Activated naive CD8-positive, alpha-beta T cell treated with anti-CD3 and anti-CD28 coated beads, Interleukin-2, amount 10 ng/mL, durations not matched to agents 7 days and 5 days (primary cell): ENCODE data around the gene VSTM2B. TPM values are rescaled to one million over a fixed set of nuclear protein-coding genes. Genes with fewer than 3 reads are reported as not detected.

ENCODE experiments used
- ATAC-seq: fragments of 150-1000 bp; cut with Tn5 transposase; one replicate; pipeline ENCODE4 v1.10.0; 2021; ENCODE audit warnings: low read depth, moderate library complexity
- POLR2A ChIA-PET: fragments of 350-600 bp; sonication (Branson Sonifier 250); formaldehyde crosslinking; loops from one replicate; lab custom pipeline; 2021; ENCODE audit warnings: antibody characterized with exemption; lab: Charles Lee
- DNase-seq: peaks from one replicate; pipeline ENCODE4 v3.0.0; 2021
- H3K27ac Mint-ChIP-seq: one replicate; pipeline ENCODE4 v1.8.0; 2022; ENCODE audit warnings: mild to moderate bottlenecking, mixed read lengths
- H3K27me3 Mint-ChIP-seq: one replicate; pipeline ENCODE4 v1.8.0; 2022; ENCODE audit warnings: mild to moderate bottlenecking, moderate library complexity, mixed read lengths
- H3K36me3 Mint-ChIP-seq: one replicate; pipeline ENCODE4 v1.8.0; 2021; ENCODE audit warnings: mild to moderate bottlenecking, mixed read lengths
- H3K4me1 Mint-ChIP-seq: one replicate; pipeline ENCODE4 v1.8.0; 2021; ENCODE audit warnings: mixed read lengths
- H3K4me3 Mint-ChIP-seq: one replicate; pipeline ENCODE4 v1.8.0; 2022; ENCODE audit warnings: mild to moderate bottlenecking, moderate library complexity, mixed read lengths
- H3K9me3 Mint-ChIP-seq: one replicate; pipeline ENCODE4 v1.8.0; 2021; ENCODE audit warnings: mixed read lengths
- total RNA-seq, 2 experiments: library from RNA; stranded (reverse); gene quantifications; one replicate each; pipeline ENCODE4 v1.2.3, GENCODE V29; 2021

Gene VSTM2B
- total RNA-seq, 2 experiments from 2014 or later = not detected

GRCh38 chr19:29533578-29534544, 8.1 kb downstream of the VSTM2B start:
- H3K9me3 Mint-ChIP-seq = no peaks in the 10 kb centered on the region
- peaks cover 37% of the 10 kb centered on the region for H3K27me3 Mint-ChIP-seq
- H3K27ac Mint-ChIP-seq = no peak overlapping the region
- H3K4me1 Mint-ChIP-seq = peaks cover 10% of the 10 kb centered on the region
- peaks cover 1% of the 10 kb centered on the region for H3K36me3 Mint-ChIP-seq
- no peak overlapping the region for H3K4me3 Mint-ChIP-seq
- POLR2A ChIA-PET = no interaction called here
- ATAC-seq (no peak), DNase-seq (no peak)

DNA sequence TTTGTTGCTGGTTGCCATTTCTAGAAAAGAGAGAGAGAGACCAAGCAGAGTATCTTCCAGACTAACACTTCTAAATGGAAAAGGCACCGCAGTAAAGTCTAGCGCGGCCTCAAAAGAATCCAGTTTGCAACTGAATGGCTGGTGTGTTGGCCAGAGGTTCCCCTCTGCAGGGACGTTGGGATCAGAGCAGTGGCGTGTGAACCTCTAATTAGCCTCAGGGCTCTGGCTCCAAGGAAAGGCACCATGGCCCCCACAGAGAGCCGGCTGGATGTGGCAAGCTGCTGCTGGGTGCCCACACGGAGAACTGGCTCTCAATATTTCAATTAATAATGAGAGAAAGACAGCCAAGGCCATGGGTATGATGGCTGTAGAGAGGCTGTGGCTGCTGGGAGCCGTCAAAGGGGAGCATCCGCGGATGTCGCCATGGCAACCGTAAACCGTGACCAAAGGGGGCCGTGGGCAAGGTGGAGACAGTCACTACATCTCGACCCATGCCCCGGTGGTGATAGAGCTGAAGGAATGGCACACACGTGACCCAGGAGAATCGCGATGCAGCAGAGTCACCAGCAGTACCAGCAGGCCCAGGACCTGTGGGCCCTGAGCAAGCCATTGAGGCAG, 9.5 kb downstream of the VSTM2B start:
- peaks cover 26% of the 10 kb centered on the region for H3K27me3 Mint-ChIP-seq
- no peak overlapping the region for H3K27ac Mint-ChIP-seq
- DNase-seq = no peak
- H3K4me1 Mint-ChIP-seq = peaks cover 3% of the 10 kb centered on the region
- no peaks in the 10 kb centered on the region for H3K9me3 Mint-ChIP-seq
- POLR2A ChIA-PET = no interaction called here
- H3K36me3 Mint-ChIP-seq = no peaks in the 10 kb centered on the region
- no peak overlapping the region for H3K4me3 Mint-ChIP-seq
- ATAC-seq = no peak

DNA sequence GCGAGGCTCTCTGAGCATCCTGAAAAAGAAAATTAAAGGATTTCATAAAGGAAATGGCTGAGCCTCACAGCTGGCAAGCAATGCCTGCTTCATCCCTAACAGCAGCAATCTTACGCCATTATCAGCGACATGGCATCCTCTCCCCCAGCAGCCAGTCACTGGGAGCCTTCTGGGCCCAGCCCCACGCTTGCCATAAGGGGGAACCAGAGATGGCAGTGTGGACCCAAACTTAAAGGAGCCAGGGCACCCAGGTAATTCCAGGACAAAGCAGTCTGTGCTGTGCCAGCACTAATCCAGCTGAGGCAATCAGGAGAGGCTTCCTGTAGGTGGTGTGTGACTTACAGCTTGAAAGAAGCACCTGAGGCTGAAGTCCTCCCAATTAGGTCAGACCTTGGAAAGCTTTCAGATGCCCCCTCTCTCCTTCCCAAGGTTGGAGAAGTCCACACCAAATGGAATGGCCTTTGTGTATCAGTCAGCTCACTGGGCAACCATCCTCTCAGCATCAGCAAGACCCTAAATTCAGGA, 10.3 kb downstream of the VSTM2B start:
- ATAC-seq (no peak), DNase-seq (no peak)
- Mint-ChIP-seq H3K27ac (no peak overlapping the region), H3K9me3 (no peaks in the 10 kb centered on the region), H3K4me1 (no peaks in the 10 kb centered on the region), H3K4me3 (no peak overlapping the region), H3K36me3 (no peaks in the 10 kb centered on the region), H3K27me3 (peaks cover 21% of the 10 kb centered on the region)
- POLR2A ChIA-PET = no interaction called here

DNA sequence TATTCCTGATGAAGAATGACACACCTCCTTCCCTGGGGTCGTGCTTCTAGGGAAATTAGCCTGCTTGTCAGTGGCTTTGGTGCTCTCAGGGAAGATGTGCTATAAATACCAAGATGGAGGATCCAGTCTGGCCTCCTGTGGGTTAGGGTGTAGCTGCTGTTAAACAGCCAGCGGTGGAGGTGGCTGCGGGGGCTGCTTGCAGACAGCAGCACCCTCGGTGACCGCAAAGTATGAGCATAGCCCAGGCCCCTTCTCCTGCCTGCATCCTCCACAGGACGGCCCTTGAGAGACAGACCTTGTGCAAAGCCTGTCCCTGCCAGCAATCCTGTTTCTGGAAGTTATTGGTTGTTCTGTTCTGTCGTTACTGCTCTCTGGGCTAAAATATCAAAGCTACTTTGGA, 11.4 kb downstream of the VSTM2B start:
- Mint-ChIP-seq H3K4me3 (no peak overlapping the region), H3K36me3 (no peaks in the 10 kb centered on the region), H3K9me3 (no peaks in the 10 kb centered on the region), H3K27me3 (peaks cover 12% of the 10 kb centered on the region), H3K27ac (no peak overlapping the region), H3K4me1 (no peaks in the 10 kb centered on the region)
- POLR2A ChIA-PET = no interaction called here
- no peak for DNase-seq
- ATAC-seq = no peak

GRCh38 chr19:29537601-29538000, 11.8 kb downstream of the VSTM2B start:
- Mint-ChIP-seq H3K27me3 (peaks cover 8% of the 10 kb centered on the region), H3K4me3 (no peak overlapping the region), H3K9me3 (no peaks in the 10 kb centered on the region), H3K4me1 (no peaks in the 10 kb centered on the region), H3K27ac (no peak overlapping the region), H3K36me3 (no peaks in the 10 kb centered on the region)
- no peak for ATAC-seq
- POLR2A ChIA-PET = no interaction called here
- DNase-seq = no peak

DNA sequence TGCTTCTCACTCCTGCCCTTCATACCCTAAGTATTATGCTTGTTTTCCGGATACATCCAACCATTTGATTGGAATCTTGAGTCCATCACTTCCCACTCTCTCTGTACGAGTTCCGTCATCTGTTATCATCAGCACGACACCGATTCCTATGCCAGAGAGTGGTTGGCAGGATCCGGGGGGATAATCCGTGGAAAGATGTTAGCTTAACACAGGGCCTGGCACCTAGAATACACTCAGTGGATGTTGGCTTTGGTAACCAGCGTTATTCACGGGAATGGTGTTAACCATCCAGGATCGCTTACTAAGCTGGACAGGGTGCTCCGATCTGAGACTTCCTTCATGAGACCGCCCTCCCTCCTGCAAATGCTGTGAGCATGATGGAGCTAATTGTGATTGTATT, 12.4 kb downstream of the VSTM2B start:
- Mint-ChIP-seq H3K9me3 (no peaks in the 10 kb centered on the region), H3K27me3 (peaks cover 8% of the 10 kb centered on the region), H3K27ac (no peak overlapping the region), H3K36me3 (no peaks in the 10 kb centered on the region), H3K4me1 (no peaks in the 10 kb centered on the region), H3K4me3 (no peak overlapping the region)
- DNase-seq (no peak), ATAC-seq (no peak)
- POLR2A ChIA-PET = no interaction called here

- DNase-seq (no peak), ATAC-seq (no peak)
- Mint-ChIP-seq H3K27me3 (peaks cover 8% of the 10 kb centered on the region), H3K4me3 (no peak overlapping the region), H3K27ac (no peak overlapping the region), H3K9me3 (no peaks in the 10 kb centered on the region), H3K4me1 (no peaks in the 10 kb centered on the region), H3K36me3 (no peaks in the 10 kb centered on the region)
- POLR2A ChIA-PET = no interaction called here
These were observed 12.9 kb downstream of the VSTM2B start for GRCh38 chr19:29538651-29539050.

DNA sequence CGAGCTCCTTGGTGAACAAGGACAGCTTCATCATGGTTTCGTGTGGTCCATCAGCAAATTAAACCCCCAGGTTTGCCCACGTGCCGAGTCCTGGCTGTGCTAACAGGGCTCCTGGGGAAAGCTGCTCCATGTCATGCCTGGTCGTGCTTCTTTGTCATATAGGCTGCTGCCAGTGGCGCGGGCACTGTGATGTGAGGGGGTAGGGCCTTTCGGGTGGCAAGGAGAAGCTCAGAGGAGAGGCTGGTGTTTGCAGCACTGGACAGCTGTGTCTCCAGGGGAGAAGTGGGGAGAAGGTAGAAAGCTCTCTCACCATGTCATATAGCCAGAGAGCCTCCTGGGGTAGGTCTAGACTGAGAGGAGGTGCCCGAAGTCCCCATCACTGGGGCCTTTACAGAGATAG, 13.3 kb downstream of the VSTM2B start:
- POLR2A ChIA-PET = no interaction called here
- Mint-ChIP-seq H3K27ac (no peak overlapping the region), H3K9me3 (no peaks in the 10 kb centered on the region), H3K4me3 (no peak overlapping the region), H3K36me3 (no peaks in the 10 kb centered on the region), H3K27me3 (peaks cover 8% of the 10 kb centered on the region), H3K4me1 (no peaks in the 10 kb centered on the region)
- no peak for ATAC-seq
- no peak for DNase-seq

DNA sequence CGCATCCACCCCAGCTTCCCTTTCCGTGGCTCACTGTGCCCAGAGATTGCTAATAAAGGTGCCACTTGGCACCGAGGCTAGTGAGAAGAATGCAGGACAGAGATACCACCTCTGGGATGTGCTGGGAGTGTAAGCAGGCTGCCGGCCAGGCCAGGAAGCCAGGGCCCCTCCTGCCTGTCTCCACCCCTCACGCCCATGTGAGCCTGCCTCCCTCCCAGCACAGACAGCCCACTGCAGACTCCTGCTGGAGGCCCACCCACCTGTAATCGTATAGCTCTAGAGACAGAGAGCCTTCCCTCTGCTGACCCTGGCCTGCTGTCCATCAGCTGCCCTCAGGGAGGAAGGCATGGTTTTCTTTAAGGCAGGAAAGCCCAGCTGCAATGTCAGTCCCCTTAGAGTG, 13.9 kb downstream of the VSTM2B start:
- peaks cover 4% of the 10 kb centered on the region for H3K27me3 Mint-ChIP-seq
- H3K27ac Mint-ChIP-seq = no peak overlapping the region
- no peaks in the 10 kb centered on the region for H3K9me3 Mint-ChIP-seq
- no peaks in the 10 kb centered on the region for H3K36me3 Mint-ChIP-seq
- DNase-seq = no peak
- no peak overlapping the region for H3K4me3 Mint-ChIP-seq
- no peak for ATAC-seq
- POLR2A ChIA-PET = no interaction called here
- H3K4me1 Mint-ChIP-seq = no peaks in the 10 kb centered on the region

DNA sequence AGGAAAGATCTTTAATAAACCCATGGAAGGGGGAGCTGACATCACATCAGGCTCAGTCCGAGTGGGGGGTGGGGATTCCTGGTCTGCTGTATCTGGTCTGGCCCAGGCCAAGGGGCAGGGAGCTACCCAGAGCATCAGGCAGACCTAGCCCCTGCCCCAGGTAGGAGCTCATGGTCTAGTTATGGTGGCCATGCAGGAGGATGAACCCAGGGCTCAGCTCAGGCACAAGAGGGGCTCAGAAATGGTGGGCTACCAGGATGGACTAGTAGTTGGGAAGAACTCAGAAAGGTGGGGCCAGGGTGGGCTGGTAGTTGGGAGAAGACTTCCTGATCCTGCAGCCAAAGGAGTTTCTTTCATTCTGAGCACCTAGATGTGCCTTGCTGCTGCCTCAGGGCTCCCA, 14.3 kb downstream of the VSTM2B start:
- DNase-seq (no peak), ATAC-seq (no peak)
- no peak overlapping the region for H3K4me3 Mint-ChIP-seq
- H3K36me3 Mint-ChIP-seq = no peaks in the 10 kb centered on the region
- peaks cover 3% of the 10 kb centered on the region for H3K9me3 Mint-ChIP-seq
- no peaks in the 10 kb centered on the region for H3K4me1 Mint-ChIP-seq
- peaks cover 6% of the 10 kb centered on the region for H3K27me3 Mint-ChIP-seq
- POLR2A ChIA-PET = no interaction called here
- no peak overlapping the region for H3K27ac Mint-ChIP-seq

- H3K27ac Mint-ChIP-seq = no peak overlapping the region
- H3K36me3 Mint-ChIP-seq = no peaks in the 10 kb centered on the region
- POLR2A ChIA-PET = no interaction called here
- H3K27me3 Mint-ChIP-seq = peaks cover 3% of the 10 kb centered on the region
- H3K4me1 Mint-ChIP-seq = no peaks in the 10 kb centered on the region
- peaks cover 3% of the 10 kb centered on the region for H3K9me3 Mint-ChIP-seq
- no peak for ATAC-seq
- no peak for DNase-seq
- no peak overlapping the region for H3K4me3 Mint-ChIP-seq
These were observed 15.9 kb downstream of the VSTM2B start for GRCh38 chr19:29541473-29542253.

DNA sequence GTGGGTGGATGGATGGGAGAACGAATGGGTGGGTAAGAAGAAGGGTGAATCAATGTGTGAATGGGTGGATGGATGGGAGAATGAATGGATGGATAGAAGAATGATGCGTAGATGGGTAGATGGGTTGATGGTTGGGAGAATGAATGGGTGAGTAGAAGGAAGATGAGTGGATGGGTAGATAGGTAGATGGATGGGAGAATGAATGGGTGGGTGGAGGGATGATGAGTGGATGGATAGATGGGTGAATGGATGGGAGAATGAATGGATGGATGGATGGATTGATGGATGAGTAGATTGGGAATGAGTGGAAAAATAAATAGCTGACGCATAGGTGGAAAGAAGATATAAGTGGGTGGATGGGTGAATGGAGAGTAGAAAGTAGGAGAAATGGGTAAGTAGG, 16.5 kb downstream of the VSTM2B start:
- ATAC-seq (no peak), DNase-seq (no peak)
- POLR2A ChIA-PET = no interaction called here
- peaks cover 3% of the 10 kb centered on the region for H3K27me3 Mint-ChIP-seq
- H3K4me1 Mint-ChIP-seq = no peaks in the 10 kb centered on the region
- no peak overlapping the region for H3K4me3 Mint-ChIP-seq
- no peak overlapping the region for H3K27ac Mint-ChIP-seq
- H3K36me3 Mint-ChIP-seq = no peaks in the 10 kb centered on the region
- peaks cover 3% of the 10 kb centered on the region for H3K9me3 Mint-ChIP-seq

DNA sequence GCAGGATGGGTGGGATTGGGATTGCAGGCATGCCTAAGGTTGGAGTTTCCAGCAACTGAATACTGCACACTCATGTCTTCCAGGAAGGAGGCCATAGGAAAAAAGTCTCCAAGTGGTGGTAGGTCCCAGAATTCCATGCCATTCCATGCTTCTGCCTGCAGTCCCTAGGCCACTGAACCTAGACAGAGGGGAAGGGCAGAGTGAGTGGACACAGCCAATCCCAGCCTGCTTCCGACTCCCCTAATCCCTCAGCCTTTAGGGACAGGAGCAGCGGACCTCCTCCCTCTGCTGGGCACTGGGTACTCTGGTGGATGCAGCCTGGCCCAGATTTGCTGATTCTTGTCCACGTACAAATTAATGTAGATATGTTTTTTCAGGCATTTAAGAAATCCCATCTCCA, 17.0 kb downstream of the VSTM2B start:
- POLR2A ChIA-PET = no interaction called here
- DNase-seq (no peak), ATAC-seq (no peak)
- H3K27me3 Mint-ChIP-seq = peaks cover 3% of the 10 kb centered on the region
- H3K4me1 Mint-ChIP-seq = no peaks in the 10 kb centered on the region
- H3K4me3 Mint-ChIP-seq = no peak overlapping the region
- H3K36me3 Mint-ChIP-seq = no peaks in the 10 kb centered on the region
- no peak overlapping the region for H3K27ac Mint-ChIP-seq
- H3K9me3 Mint-ChIP-seq = peaks cover 3% of the 10 kb centered on the region
